ENCODE data around the gene CHD5. TPM values are rescaled to one million over a fixed set of nuclear protein-coding genes. Genes with fewer than 3 reads are reported as not detected.
"Not testable (repeated sequence)": the region's sequence is repeated elsewhere in the genome, so short reads cannot be mapped to it uniquely, and the experiment has no call there.

Gene CHD5
- 10 to 100 TPM in 1 of 2 donors, 1 to 10 TPM in 1; 9.9 to 22.0 TPM for total RNA-seq
- polyA plus RNA-seq (ENCODE audit: insufficient read length in 2 of 2): 10 to 100 TPM; 46.9 to 51.1 TPM
- long read RNA-seq, donor 1, partial matches to known transcripts: 12 of 12 reads
- long read RNA-seq, donor 1, other reads (novel, unspliced or antisense): 0 of 12 reads
- long read RNA-seq, donor 2: 0 reads
- long read RNA-seq, donor 3, partial matches to known transcripts: 10 of 10 reads
- long read RNA-seq, donor 3, other reads (novel, unspliced or antisense): 0 of 10 reads
- long read RNA-seq, donor 4: 0 reads

DNA sequence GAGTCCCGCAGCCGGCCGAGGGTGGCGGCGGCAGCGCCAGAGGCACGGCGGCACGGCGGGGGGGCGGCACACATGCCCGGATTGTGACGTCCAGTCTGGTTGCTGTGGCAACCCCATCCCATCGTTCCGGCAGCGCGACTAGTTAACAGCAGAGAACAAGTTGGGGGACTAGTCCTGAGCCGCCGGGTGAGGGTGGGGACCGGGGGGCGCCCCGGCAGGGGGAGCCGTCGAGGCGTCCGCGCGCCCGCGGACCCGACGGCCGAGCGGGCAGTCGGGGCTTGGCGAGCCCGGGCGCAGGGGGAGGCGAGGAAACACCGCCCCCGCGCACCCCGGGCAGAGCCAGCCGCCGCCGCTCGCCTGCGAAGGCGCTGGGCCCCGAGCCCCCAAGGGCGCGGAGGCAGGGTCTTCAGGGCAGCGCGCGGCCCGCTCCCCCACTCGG lies at the start of gene CHD5:
TSS of gene CHD5 (minus strand) at position 54 of the 439 bp plus-strand sequence. CDS start 298 bp downstream, outside the sequence.
- WGBS (ENCODE audit: insufficient coverage): under 1% methylated on average over 52 of the region's 57 CpGs
- peak within 1 kb of the TSS; percentile 27 for H3K4me3 ChIP-seq (ENCODE audit: low read depth, low read length)
- H3K27me3 ChIP-seq (ENCODE audit: control insufficient read depth, insufficient read depth, low read length): peaks cover 27% of the 10 kb centered on the region
- H3K36me3 ChIP-seq (ENCODE audit: control insufficient read depth, insufficient read depth, low read length): peaks cover 6% of the 10 kb centered on the region
- H3K27ac ChIP-seq (ENCODE audit: low read depth, low read length): no peak within 1 kb of the TSS
- peak in 2 of 6 donors; percentile 79 to 89 for DNase-seq (ENCODE audit: low read depth in 4 of 6, low spot score in 6 of 6)
- peaks cover 30% of the 10 kb centered on the region for H3K4me1 ChIP-seq (ENCODE audit: control insufficient read depth, insufficient read depth, low read length)
- H3K9me3 ChIP-seq (ENCODE audit: control insufficient read depth, insufficient read depth, low read length): no peaks in the 10 kb centered on the region

DNA sequence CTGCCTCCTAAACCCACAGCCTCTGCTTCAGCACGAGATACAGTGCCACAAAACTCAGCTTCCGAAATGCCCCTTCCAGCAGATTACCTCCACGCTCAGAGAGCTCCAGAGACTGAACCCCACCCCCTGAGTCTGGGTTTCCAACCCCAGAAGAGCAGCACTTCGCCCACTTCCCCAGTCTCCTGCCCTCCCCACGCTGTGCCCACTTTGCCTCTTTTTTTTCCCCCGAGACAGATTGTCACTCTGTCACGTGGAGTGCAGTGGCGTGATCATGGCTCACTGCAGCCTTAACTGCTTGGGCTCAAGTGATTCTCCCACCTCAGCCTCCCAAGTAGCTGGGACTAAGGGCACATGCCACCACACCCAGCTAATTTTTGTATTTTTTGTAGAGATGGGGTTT lies 45.5 kb upstream of the CHD5 start:
- no peaks in the 10 kb centered on the region for H3K4me1 ChIP-seq (ENCODE audit: control insufficient read depth, insufficient read depth, low read length)
- H3K27ac ChIP-seq (ENCODE audit: low read depth, low read length): no peak overlapping the region
- peaks cover 88% of the 10 kb centered on the region for H3K36me3 ChIP-seq (ENCODE audit: control insufficient read depth, insufficient read depth, low read length)
- WGBS (ENCODE audit: insufficient coverage): 91% methylated on average over 8 of the region's 8 CpGs
- no peak for DNase-seq (ENCODE audit: low read depth in 4 of 6, low spot score in 6 of 6)
- no peaks in the 10 kb centered on the region for H3K27me3 ChIP-seq (ENCODE audit: control insufficient read depth, insufficient read depth, low read length)
- H3K4me3 ChIP-seq (ENCODE audit: low read depth, low read length): no peak overlapping the region
- H3K9me3 ChIP-seq (ENCODE audit: control insufficient read depth, insufficient read depth, low read length): no peaks in the 10 kb centered on the region

DNA sequence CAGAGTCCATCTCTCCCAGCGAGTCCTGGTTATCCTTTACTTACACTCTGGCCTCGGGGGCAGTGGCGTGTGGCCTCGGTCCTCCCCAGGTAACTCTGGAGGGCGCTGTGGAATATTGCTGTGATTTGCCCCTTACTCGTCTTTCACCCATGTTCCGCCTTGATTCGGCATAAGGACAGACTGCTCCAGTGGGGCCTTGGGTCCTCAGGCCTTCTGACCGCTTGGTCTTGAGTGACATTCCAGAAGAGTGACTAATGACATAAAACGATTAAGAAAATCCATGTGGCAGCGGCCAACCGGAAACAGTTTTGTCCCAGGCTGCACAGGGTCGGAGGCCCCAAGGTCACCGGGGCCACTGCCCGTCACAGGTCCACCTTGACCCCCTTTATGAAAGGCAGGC lies 44.6 kb upstream of the CHD5 start:
- H3K27ac ChIP-seq (ENCODE audit: low read depth, low read length): no peak overlapping the region
- no peak overlapping the region for H3K4me3 ChIP-seq (ENCODE audit: low read depth, low read length)
- H3K36me3 ChIP-seq (ENCODE audit: control insufficient read depth, insufficient read depth, low read length): peaks cover 84% of the 10 kb centered on the region
- no peaks in the 10 kb centered on the region for H3K27me3 ChIP-seq (ENCODE audit: control insufficient read depth, insufficient read depth, low read length)
- WGBS (ENCODE audit: insufficient coverage): 91% methylated on average over 14 of the region's 15 CpGs
- no peaks in the 10 kb centered on the region for H3K4me1 ChIP-seq (ENCODE audit: control insufficient read depth, insufficient read depth, low read length)
- no peaks in the 10 kb centered on the region for H3K9me3 ChIP-seq (ENCODE audit: control insufficient read depth, insufficient read depth, low read length)
- no peak for DNase-seq (ENCODE audit: low read depth in 4 of 6, low spot score in 6 of 6)

DNA sequence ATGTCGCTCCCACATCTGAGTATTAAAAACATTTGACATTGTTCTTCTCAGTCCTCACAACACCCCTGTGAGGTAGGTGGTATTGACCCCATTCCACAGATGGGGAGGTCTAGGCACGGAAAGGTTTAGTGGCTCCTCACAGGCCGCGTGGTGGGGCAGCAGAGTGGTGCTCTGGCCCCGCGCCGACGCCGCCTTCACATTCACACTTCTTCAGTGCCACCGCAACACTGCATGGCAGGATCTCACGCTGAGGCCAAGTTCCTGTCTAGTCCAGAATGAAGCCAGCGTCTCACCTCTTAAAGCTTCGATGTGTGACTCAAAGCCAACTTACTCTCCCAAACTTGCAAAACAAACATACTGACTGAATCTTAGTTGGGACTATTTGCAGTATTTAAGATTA lies 43.5 kb upstream of the CHD5 start:
- WGBS (ENCODE audit: insufficient coverage): 98% methylated on average over 10 of the region's 13 CpGs
- no peak for DNase-seq (ENCODE audit: low read depth in 4 of 6, low spot score in 6 of 6)
- Histone ChIP-seq H3K9me3 (ENCODE audit: control insufficient read depth, insufficient read depth, low read length) (no peaks in the 10 kb centered on the region), H3K36me3 (ENCODE audit: control insufficient read depth, insufficient read depth, low read length) (peaks cover 77% of the 10 kb centered on the region), H3K27ac (ENCODE audit: low read depth, low read length) (no peak overlapping the region), H3K4me3 (ENCODE audit: low read depth, low read length) (no peak overlapping the region), H3K27me3 (ENCODE audit: control insufficient read depth, insufficient read depth, low read length) (no peaks in the 10 kb centered on the region), H3K4me1 (ENCODE audit: control insufficient read depth, insufficient read depth, low read length) (no peaks in the 10 kb centered on the region)

DNA sequence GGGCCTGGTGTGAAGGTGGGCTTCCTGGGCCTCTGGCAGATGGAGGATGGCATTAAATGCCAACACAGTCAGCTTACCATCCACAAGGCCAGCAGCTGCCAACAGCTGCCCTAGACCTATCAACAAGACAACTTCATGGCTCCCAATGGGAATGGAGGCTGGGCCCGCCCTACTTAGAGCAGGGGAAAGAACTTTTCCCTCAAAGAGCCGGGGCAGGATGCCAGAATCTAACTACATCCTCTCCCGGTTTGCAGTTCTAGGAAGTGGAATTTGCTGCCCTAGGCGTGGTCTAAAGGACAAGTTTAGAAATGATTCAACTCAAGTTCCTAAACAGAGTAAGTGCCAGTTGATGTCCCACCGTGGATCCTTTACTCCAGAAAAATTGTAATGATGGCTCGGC lies 42.5 kb upstream of the CHD5 start:
- H3K36me3 ChIP-seq (ENCODE audit: control insufficient read depth, insufficient read depth, low read length): peaks cover 70% of the 10 kb centered on the region
- H3K4me3 ChIP-seq (ENCODE audit: low read depth, low read length): no peak overlapping the region
- no peaks in the 10 kb centered on the region for H3K27me3 ChIP-seq (ENCODE audit: control insufficient read depth, insufficient read depth, low read length)
- H3K4me1 ChIP-seq (ENCODE audit: control insufficient read depth, insufficient read depth, low read length): no peaks in the 10 kb centered on the region
- WGBS (ENCODE audit: insufficient coverage): 79% methylated on average over 5 of the region's 6 CpGs
- H3K9me3 ChIP-seq (ENCODE audit: control insufficient read depth, insufficient read depth, low read length): no peaks in the 10 kb centered on the region
- no peak overlapping the region for H3K27ac ChIP-seq (ENCODE audit: low read depth, low read length)
- DNase-seq (ENCODE audit: low read depth in 4 of 6, low spot score in 6 of 6): no peak

DNA sequence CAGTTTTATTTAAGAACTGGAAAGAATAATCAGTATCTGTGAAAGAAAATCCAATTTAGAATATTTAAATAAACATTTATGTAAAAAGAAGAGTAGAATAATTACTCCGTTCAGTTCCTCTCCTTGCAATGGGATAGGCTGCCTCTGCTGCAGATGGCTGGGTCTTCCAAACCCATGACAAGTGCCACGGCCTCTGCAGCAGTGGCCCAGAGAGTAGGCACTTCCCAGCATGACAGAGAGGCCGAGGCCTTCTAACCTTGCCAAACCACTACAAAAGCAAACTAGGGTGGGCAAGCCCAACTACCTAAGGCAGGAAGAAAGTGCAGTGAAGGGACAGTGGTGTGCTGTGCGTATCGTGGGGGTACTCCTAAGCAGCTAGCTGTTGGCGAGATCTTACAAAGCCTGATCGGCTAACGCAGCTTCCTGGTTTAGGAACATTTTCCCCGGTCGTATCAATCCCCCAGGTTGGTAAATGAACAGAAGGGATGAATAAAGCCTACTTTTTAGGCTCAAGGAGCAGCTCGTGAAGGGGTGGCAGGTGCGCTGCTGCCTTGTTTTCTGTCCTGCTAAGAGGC lies 41.2 kb upstream of the CHD5 start:
- Histone ChIP-seq H3K27ac (ENCODE audit: low read depth, low read length) (no peak overlapping the region), H3K4me1 (ENCODE audit: control insufficient read depth, insufficient read depth, low read length) (no peaks in the 10 kb centered on the region), H3K4me3 (ENCODE audit: low read depth, low read length) (no peak overlapping the region), H3K27me3 (ENCODE audit: control insufficient read depth, insufficient read depth, low read length) (no peaks in the 10 kb centered on the region), H3K36me3 (ENCODE audit: control insufficient read depth, insufficient read depth, low read length) (peaks cover 64% of the 10 kb centered on the region), H3K9me3 (ENCODE audit: control insufficient read depth, insufficient read depth, low read length) (no peaks in the 10 kb centered on the region)
- 89% methylated on average over 10 of the region's 12 CpGs for WGBS (ENCODE audit: insufficient coverage)
- DNase-seq (ENCODE audit: low read depth in 4 of 6, low spot score in 6 of 6): no peak

DNA sequence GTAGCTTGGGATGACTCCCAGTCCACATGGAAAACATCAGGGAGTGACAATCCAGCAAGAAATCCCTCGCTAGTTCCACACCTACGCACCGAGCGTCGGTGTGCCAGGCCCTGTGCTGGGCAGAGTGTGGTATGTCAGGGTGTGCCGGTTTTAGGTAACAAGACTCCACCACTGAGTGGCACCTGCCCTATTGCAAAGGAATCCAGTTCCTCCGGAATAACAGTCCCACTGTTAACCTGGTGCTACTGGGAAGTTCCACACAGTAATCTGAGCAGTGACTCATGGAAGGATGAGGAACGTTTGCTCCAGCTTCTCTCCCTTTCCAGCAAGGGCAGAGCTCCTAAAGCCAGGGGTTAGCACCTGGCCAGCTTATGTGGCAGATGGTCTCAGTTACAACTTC lies 40.1 kb upstream of the CHD5 start:
- Histone ChIP-seq H3K27me3 (ENCODE audit: control insufficient read depth, insufficient read depth, low read length) (no peaks in the 10 kb centered on the region), H3K9me3 (ENCODE audit: control insufficient read depth, insufficient read depth, low read length) (no peaks in the 10 kb centered on the region), H3K4me3 (ENCODE audit: low read depth, low read length) (no peak overlapping the region), H3K4me1 (ENCODE audit: control insufficient read depth, insufficient read depth, low read length) (no peaks in the 10 kb centered on the region), H3K36me3 (ENCODE audit: control insufficient read depth, insufficient read depth, low read length) (peaks cover 62% of the 10 kb centered on the region), H3K27ac (ENCODE audit: low read depth, low read length) (no peak overlapping the region)
- no peak for DNase-seq (ENCODE audit: low read depth in 4 of 6, low spot score in 6 of 6)
- WGBS (ENCODE audit: insufficient coverage): 92% methylated on average over 8 of the region's 8 CpGs

DNA sequence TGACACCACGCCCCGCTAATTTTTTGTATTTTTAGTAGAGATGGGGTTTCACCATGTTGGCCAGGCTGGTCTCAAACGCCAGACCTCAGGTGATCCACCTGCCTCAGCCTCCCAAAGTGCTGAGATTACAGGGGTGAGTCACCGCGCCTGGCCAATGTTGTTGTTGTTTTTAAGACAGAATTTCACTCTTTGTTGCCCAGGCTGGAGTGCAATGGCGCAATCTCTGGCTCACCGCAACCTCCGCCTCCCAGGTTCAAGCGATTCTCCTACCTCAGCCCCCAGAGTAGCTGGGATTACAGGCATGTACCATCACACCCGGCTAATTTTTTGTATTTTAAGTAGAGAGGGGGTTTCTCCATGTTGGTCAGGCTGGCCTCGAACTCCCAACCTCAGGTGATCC lies 39.5 kb upstream of the CHD5 start:
- WGBS (ENCODE audit: insufficient coverage): 86% methylated on average over 7 of the region's 11 CpGs
- peaks cover 58% of the 10 kb centered on the region for H3K36me3 ChIP-seq (ENCODE audit: control insufficient read depth, insufficient read depth, low read length)

DNA sequence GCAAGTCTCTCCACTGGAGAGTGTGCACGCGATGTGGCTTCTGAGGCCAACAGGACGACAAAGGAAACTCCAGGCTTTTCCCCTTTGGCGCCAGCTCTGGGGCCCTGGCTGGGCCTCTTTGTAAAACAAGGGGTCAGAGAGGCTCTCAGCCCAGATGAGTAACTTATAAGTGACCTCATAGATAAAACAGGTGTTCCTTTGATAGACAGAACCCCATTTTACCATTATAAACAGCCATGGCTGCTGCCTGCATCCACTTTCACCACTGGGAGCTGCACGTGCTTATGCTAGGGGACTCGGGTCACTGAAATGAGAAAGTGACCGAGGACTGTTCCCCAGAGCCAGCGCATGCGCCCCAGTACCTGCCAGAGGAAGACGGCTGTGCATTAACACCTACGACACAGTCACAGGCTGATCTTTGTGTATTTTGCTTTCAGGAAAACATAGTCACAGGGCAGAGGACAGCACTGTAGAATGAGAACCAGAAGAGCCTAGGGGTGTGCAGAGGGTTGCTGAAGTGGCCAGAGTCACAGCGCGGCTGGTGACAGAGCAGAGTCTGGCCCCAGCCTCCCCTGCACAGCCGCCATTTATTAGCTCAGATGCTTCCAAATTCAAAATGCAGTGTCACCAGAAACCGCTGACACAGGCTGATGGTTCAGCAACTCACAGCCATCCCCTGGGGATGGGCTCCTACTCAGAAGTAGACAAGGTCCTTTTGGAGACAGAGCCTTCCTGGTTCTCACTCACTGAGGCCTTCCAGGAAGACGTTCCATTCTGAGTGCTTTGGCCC lies 38.4 kb upstream of the CHD5 start:
- H3K27ac ChIP-seq (ENCODE audit: low read depth, low read length): no peak overlapping the region
- no peaks in the 10 kb centered on the region for H3K9me3 ChIP-seq (ENCODE audit: control insufficient read depth, insufficient read depth, low read length)
- WGBS (ENCODE audit: insufficient coverage): 86% methylated on average over 14 of the region's 16 CpGs
- no peaks in the 10 kb centered on the region for H3K4me1 ChIP-seq (ENCODE audit: control insufficient read depth, insufficient read depth, low read length)
- H3K36me3 ChIP-seq (ENCODE audit: control insufficient read depth, insufficient read depth, low read length): peaks cover 49% of the 10 kb centered on the region
- peak in 1 of 6 donors; percentile 50 for DNase-seq (ENCODE audit: low read depth in 4 of 6, low spot score in 6 of 6)
- no peak overlapping the region for H3K4me3 ChIP-seq (ENCODE audit: low read depth, low read length)
- no peaks in the 10 kb centered on the region for H3K27me3 ChIP-seq (ENCODE audit: control insufficient read depth, insufficient read depth, low read length)

More for the DNA sequence above, 39.5 kb upstream of the CHD5 start:
- not testable (repeated sequence) for DNase-seq (ENCODE audit: low read depth in 4 of 6, low spot score in 6 of 6); H3K9me3 ChIP-seq (ENCODE audit: control insufficient read depth, insufficient read depth, low read length); H3K4me1 ChIP-seq (ENCODE audit: control insufficient read depth, insufficient read depth, low read length); H3K4me3 ChIP-seq (ENCODE audit: low read depth, low read length); H3K27ac ChIP-seq (ENCODE audit: low read depth, low read length); H3K27me3 ChIP-seq (ENCODE audit: control insufficient read depth, insufficient read depth, low read length)

All from spinal cord (tissue), 10 donors.